Measurements from ENCODE around the gene SLC25A1. TPM values are rescaled to one million over a fixed set of nuclear protein-coding genes. Genes with fewer than 3 reads are reported as not detected.

SLC25A1 gene
- total RNA-seq, 1 experiment from 2014 or later: 151 TPM

- Histone ChIP-seq H2BK12ac (ENCODE audit: insufficient read length, low read depth, low read length) (no peak overlapping the region), H3K79me1 (ENCODE audit: insufficient read depth, low read depth, low read length, poor library complexity, severe bottlenecking) (no peaks in the 10 kb centered on the region), H3K56ac (ENCODE audit: insufficient read length, low read depth, low read length) (no peak overlapping the region), H3K4me2 (ENCODE audit: insufficient read depth, insufficient read length, low read length) (no peak overlapping the region), H4K20me1 (ENCODE audit: control insufficient read depth, insufficient read depth, insufficient read length) (no peaks in the 10 kb centered on the region), H3K4me1 (ENCODE audit: insufficient read depth, low read length) (no peaks in the 10 kb centered on the region), H4K5ac (ENCODE audit: insufficient read length, low read depth, low read length) (no peak overlapping the region), H4K91ac (ENCODE audit: insufficient read length, low read depth, low read length) (no peak overlapping the region), H3K79me2 (ENCODE audit: insufficient read depth, low read length) (no peaks in the 10 kb centered on the region), H3K9ac (ENCODE audit: extremely low read depth, insufficient read length, low read length) (no peak overlapping the region), H2BK20ac (ENCODE audit: low read depth, low read length, poor library complexity, severe bottlenecking) (no peak overlapping the region), H3K9me3 (ENCODE audit: control insufficient read depth, low read depth, low read length) (no peaks in the 10 kb centered on the region), H3K27me3 (ENCODE audit: insufficient read depth, low read length) (no peaks in the 10 kb centered on the region), H3K18ac (ENCODE audit: insufficient read length, low read depth, low read length) (no peak overlapping the region), H2BK5ac (ENCODE audit: insufficient read length, low read length) (no peak overlapping the region), H2BK120ac (ENCODE audit: low read depth, low read length, poor library complexity, severe bottlenecking) (no peak overlapping the region), H3K14ac (ENCODE audit: insufficient read depth, low read length) (no peak overlapping the region), H3K27ac (ENCODE audit: insufficient read length, low read depth, low read length) (no peak overlapping the region), H2BK15ac (ENCODE audit: low read depth, low read length) (no peak overlapping the region), H2AFZ (ENCODE audit: low read length) (no peak overlapping the region), H3K23me2 (ENCODE audit: insufficient read length, low read depth, low read length, poor library complexity, severe bottlenecking) (no peaks in the 10 kb centered on the region), H3K23ac (ENCODE audit: insufficient read length, low read depth, low read length) (no peak overlapping the region), H3K4ac (ENCODE audit: low read depth, low read length) (no peak overlapping the region), H2AK5ac (ENCODE audit: insufficient read length, low read length) (no peak overlapping the region), H3T11ph (ENCODE audit: low read length) (no peak overlapping the region), H4K8ac (replicated peaks; ENCODE audit: insufficient read length, low read depth, low read length) (no peak overlapping the region)
- DNase-seq: no peak
- H3K27me3 Mint-ChIP-seq (ENCODE audit: low read depth): no peaks in the 10 kb centered on the region
- no CpG with 5 or more reads among the region's 8 CpGs for WGBS (ENCODE audit: extremely low coverage, insufficient read length, low lambda C conversion rate)
- H3K27ac Mint-ChIP-seq: no peak overlapping the region
- TF ChIP-seq, protein P1, sequence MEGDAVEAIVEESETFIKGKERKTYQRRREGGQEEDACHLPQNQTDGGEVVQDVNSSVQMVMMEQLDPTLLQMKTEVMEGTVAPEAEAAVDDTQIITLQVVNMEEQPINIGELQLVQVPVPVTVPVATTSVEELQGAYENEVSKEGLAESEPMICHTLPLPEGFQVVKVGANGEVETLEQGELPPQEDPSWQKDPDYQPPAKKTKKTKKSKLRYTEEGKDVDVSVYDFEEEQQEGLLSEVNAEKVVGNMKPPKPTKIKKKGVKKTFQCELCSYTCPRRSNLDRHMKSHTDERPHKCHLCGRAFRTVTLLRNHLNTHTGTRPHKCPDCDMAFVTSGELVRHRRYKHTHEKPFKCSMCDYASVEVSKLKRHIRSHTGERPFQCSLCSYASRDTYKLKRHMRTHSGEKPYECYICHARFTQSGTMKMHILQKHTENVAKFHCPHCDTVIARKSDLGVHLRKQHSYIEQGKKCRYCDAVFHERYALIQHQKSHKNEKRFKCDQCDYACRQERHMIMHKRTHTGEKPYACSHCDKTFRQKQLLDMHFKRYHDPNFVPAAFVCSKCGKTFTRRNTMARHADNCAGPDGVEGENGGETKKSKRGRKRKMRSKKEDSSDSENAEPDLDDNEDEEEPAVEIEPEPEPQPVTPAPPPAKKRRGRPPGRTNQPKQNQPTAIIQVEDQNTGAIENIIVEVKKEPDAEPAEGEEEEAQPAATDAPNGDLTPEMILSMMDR (conservative IDR thresholded peaks at IDR 0.05): no peak
- H3K4me3 Mint-ChIP-seq: no peak overlapping the region
- peaks cover 7 to 10% of the 10 kb centered on the region in 2 experiments for H3K4me1 Mint-ChIP-seq
- H3K36me3 Mint-ChIP-seq (ENCODE audit: insufficient read depth in 1 of 3, low read depth in 3 of 3): peaks cover 12 to 41% (median 32%) of the 10 kb centered on the region in 3 experiments; a peak in 6 of 7 replicates
- H3K9me3 Mint-ChIP-seq: no peaks in the 10 kb centered on the region; a peak in 1 of 5 replicates
These were observed 20.9 kb upstream of the SLC25A1 start for GRCh38 chr22:19199479-19199878.

All from H9 (cell line).